Daoy (cell line): ENCODE measurements around the gene ANKRD34A. TPM values are rescaled to one million over a fixed set of nuclear protein-coding genes. Genes with fewer than 3 reads are reported as not detected.

Experiments
- DNase-seq: peaks from one replicate; pipeline ENCODE4 v3.0.0-alpha.2; 2015; ENCODE audit warnings: low read depth
- total RNA-seq: library from RNA; depleted of rRNA; stranded (reverse); fragments of >200 nt; shearing (Covaris generic); gene quantifications from 2 replicates; pipeline ENCODE4 v1.2.3, GENCODE V29; 2014

The ANKRD34A gene
- total RNA-seq, 1 experiment from 2014 or later: not detected

DNA sequence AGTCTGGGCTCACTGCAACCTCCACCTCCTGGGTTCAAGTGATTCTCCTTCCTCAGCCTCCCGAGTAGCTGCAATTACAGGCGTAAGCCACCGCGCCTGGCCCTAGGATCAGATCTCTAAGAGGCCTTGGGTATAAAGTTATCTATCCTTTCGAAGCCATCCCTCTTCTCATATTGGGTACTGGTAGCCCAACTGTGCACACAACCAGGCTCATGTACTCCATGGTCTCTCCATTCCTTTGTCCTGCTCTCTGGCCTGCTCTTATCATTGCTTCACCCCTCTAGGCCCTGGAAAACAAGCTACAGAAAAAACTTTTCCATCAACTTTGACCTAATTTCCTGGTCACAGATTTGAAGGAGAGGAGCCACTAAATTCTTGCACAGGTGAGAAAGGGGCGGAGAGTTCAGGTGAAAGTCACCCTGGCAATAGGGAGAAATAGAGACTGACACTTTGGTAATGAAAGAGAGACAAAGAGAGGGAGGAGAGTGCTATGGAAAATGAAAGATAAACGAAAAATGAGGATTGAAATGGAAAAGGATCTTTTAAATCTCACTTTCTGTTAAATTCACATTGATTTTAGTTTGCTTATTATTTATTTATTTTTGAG, 26.0 kb upstream of the ANKRD34A start:
- DNase-seq: no peak

DNA sequence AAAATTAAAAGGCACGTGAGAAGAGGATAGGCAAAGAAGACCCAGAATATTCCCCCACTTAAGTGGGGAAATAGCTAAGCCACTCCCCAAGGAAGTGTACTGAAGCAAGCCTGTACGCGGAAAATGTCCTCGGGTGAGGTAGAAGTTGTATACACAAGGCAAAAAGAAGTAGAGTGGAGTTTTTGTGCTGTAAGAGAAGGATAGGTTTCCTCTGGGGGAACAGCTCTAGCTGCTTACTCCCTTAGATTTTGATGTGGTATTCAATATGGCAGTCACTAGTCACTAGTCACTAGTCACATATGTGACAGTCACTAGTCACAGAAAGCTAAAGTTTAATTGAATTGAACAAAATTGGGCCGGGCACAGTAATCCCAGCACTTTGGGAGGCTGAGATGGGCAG, 24.4 kb upstream of the ANKRD34A start:
- no peak for DNase-seq

DNA sequence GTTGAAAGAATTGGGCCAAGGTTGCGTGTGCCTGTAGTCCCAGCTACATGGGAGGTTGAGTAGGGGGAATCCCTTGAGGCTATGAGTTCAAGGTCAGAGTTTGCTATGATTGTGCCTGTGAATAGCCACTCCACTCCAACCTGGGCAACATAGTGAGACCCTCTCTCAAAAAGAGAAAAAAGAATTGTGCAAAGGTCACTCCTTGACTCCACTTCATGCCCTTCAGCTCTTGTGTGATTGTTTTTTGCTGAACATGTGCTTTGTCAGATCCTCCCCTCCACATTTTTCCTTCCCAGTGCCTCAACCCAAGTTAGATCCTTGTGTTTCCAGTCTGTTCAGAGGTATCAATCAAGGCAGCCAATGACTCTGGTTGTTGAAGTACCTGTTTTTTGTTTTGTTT, 23.6 kb upstream of the ANKRD34A start:
- no peak for DNase-seq

DNA sequence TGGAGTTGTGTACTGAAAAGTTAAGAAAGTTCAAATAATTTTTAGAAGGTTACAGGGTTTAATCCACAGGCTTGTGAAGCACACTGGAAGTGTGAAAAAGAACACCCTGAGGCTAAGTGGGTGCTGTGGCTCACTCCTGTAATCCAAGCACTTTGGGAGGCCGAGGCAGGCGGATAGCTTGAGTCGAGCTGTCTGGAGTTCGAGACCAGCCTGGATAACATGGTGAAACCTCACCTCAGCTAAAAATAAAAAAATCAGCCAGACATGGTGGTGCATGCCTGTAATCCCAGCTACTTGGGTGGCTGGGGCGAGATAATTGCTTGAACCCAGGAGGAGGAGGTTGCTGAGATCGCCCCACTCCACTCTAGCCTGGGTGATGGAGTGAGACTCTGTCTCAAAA, 22.2 kb upstream of the ANKRD34A start:
- DNase-seq: no peak

DNA sequence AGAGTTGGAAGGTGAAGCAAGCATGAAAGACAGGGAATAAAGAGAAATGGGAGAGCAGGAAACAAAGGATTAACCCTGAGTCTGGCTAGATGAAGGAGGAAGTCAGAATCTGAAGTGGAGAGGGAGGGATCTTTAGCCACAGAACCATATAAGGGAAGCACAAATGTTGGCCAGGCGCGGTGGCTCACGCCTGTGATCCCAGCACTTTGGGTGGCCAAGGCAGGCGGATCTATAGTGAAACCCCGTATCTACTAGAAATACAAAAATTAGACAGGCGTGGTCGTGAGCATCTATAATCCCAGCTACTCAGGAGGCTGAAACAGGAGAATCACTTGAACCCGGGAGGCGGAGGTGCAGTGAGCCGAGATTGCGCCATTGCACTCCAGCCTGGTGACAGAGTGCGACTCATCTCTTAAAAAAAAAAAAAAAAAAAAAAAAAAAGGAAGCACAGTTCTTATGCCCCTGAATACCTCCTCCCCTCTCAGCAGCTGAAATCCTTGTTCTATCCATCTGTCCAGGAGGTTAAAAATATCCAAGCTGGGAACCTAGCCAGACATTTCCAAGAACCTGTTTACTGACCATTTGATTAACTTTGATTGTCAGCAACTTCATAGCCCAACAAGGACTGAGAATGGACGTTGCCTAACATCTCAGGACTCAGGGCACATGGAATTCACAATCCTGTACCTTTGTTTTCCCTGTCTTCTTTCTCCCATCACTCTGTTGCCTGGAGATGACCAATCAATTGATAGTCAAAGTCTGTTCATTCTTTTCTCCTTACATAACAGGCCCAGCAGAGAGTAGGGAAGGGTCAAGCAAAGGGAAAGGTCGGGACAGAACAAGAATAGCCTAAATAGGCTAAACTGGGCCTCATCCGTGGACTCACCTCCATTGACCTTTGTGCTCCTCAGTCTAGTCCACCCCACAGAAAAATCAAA, 21.4 kb upstream of the ANKRD34A start:
- peak; percentile 60 for DNase-seq

DNA sequence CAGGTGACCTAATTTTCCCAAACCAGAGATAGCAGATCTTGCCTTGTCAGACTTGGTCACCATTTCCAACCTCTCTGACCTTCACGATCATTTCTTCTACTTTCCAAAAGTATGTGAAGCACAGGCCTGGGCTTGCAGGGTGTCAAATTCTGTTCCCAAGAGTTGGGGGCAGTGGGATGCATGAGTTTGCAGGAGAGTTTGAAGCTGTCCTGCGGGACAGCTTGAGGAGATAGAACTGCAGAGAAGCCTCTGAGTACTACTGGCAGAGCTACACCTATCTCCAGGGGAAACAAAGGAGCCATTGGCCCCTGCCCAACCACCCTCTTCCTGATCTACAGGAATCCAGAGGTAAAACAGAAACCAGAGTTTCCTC, 20.7 kb upstream of the ANKRD34A start:
- DNase-seq: no peak

DNA sequence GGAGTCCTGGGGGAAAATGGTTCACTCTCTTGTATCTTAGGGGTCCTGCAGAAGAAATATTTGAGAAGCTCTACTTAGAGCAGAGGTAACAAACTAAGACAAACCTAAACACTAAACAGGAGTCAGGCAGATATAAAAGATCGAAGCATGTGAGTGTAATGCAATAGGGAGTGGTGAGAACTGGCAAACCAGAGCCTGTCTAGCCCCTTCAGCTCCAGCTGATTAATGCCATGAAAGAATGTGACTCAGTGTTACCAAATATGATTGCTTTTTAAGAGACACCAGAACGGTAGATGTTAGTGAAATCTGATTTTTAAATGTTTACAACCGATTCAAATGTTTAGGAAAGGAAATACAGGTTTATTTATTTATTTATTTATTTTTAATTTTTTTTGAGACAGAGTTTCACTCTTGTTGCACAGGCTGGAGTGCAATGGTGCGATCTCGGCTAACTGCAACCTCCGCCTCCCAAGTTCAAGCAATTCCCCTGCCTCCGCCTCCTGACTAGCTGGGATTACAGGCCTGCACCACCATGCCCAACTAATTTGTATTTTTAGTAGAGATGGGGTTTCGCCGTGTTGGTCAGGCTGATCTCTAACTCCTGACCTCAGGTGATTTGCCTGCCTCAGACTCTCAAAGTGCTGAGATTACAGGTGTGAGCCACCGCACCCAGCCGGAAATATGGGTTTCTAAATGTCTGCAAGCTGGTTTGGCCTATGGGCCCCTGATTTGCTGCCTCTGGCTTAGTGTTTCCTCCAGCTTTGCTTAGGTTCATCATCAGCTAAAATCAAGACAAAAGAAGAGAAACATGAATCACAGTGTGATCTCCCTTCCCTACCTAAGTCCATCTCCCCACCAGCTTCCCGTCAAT, 19.8 kb upstream of the ANKRD34A start:
- no peak for DNase-seq

DNA sequence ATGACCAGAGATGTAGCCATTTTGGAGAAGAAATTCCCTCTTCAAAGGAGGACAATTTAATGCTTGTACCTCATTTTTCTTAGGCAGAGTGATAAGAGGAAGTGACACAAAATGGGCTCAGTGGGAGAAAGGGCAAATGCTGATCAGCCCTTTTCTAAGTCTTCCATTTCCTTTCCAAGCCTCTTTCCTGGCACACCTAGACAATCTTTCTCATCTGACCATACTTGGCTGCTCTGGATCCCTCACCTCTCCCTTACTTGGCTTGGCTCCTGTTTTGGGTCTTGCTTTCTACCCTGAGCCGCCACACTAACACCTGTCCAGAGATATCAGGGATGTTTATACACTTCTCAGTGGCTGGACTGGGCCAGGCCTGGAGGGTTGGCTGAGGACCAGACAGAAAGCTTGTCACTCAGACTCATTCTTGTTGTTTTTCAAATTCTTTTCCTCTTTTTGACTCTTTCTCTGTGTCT, 18.9 kb upstream of the ANKRD34A start:
- peak; percentile 13 for DNase-seq

DNA sequence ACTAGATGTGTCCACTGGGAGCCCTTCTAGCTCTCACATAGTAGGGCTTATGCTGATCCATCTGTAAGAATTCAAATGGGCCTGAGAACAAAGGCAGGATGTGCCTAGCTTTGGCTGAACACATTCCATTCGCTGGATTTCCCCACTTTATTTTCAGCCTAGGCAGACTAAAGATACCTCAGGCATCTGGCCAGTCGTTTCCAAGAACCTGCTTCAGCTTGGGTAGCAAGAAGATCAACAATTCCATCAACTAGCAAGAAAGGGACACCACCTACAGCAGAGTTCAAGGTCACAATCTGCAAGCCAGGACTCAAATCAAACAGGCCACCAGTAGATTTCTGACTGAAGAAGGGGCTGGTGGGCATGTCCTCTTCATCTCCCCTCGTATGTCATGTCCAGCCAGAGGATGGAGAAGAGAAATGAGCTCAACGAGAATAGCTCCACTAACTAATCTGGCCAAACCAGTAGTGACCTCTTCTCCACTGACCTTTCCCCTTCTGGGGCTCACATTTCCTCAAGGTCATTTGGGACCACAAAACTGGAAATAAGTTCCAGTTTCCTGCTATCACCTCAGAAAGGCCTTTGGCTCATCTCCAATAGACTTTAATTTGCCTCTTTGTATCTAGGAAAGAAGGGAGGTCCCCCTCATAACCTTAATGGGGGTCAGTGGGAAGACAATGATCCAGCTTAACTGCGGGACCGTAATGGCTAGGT, 17.8 kb upstream of the ANKRD34A start:
- no peak for DNase-seq

DNA sequence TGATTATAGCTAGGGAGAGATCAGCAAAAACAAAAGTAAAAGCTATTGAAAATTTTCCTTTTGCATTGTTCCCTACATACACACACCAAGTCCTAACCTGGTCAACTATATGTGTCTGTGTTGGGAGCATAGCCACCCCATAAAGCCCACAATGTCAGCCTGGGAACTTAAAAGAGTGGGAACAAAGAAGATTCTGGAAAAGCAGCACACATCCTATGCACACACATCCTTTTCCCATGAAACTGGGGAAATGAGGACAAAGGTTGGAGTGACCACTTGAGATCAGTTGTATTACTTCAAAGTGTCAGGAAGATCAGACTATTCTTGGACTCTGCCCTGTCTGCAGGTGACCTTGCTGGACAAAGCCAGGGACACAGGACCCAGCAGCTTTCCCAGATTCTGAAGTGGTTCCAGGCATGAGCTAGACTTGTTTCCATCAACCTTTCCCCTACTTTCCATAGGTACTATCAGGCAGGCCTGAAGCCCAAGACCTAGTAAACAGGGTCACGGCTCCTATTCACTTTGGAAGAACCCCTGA, 16.2 kb upstream of the ANKRD34A start:
- no peak for DNase-seq

DNA sequence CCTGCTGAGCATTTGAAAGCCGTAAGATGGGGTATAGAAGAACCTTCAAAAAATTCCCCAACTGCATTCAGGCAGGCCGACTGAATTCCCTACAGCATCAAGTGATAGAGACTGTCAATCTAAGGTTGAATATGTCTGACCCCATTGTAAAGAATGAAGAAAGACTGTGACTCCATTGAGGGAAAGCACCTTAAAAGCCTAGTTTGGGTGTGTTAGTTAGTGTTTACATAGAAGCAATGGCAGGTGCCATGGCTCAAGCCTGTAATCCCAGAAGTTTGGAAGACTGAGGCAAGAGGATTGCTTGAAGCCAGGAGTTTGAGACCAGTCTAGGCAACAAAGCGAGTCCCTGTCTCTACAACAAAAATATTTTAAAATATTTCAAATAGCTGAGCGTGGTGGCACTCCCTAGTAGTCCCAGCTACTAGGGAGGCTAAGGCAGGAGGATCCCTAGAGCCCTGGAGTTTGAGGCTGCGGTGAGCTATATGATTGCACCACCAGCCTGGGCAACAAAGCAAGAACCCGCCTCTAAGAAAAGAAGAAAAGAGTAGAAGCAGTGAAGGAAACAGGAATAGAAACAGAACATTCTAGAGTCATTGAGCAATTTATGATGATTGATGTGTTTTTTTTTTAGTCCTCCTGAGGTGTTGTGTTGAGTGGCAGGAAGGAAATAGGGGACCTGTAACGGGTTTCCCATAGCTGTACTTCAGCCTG, 15.5 kb upstream of the ANKRD34A start:
- DNase-seq: no peak

DNA sequence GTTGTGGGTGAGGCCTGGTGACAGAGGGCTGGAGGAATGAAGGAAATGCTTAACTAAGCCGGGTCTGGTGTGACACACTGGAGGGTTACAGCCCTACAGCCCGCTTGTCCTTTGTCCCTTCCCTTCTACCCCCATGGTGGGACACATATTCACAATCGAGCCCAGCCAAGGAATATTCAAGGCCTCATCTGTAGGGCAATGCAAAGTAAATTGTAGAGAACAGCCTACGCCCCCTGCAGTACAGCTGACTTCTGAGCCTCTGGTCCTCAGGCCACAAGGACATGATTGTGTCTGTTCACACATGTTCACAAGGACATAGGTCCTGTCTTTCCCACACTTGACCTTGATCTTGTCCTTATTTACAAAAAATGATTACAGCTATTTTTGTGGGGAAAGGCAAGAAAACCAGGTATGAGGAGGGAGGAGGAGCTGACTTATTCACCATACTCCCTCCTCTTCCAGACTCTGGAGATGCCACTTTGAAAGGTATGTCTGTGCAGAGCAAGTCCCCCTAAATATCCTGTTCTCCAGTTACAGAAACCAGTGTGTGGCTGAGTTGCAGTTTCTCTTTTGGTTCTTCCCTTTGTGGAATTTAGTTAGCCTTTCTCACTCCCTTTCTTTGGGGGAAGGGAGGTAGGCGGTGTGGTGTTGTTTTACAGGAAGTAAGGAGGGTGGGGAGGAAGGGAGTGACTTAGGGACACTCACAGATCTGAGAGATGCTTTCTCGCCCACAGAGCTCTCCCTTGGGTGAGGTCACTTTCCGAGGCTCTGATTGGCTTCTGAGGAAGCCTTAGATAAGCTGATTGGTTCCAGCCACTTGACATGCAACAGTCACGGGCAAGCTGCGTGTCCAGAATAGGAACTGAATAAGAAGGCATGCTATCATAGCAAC, 14.7 kb upstream of the ANKRD34A start:
- DNase-seq: peak; percentile 98

DNA sequence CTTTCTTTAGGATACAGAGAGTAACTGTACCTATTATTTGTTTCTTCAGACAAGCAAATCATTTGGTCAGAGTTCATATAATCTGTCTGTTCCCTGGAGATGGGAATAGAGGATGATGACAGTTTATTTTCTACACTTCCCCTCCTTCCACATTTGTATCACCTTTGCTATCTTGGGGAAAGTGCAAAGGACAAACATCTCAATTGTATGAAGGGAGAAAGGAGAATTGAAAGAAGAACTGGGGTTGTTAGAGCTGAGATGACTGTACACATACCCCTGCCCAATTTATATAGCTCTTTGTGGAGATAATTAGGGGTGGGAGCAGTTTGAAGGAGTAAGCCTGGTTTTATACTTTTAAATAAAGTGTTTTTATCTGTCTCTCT, 14.1 kb upstream of the ANKRD34A start:
- DNase-seq: no peak

DNA sequence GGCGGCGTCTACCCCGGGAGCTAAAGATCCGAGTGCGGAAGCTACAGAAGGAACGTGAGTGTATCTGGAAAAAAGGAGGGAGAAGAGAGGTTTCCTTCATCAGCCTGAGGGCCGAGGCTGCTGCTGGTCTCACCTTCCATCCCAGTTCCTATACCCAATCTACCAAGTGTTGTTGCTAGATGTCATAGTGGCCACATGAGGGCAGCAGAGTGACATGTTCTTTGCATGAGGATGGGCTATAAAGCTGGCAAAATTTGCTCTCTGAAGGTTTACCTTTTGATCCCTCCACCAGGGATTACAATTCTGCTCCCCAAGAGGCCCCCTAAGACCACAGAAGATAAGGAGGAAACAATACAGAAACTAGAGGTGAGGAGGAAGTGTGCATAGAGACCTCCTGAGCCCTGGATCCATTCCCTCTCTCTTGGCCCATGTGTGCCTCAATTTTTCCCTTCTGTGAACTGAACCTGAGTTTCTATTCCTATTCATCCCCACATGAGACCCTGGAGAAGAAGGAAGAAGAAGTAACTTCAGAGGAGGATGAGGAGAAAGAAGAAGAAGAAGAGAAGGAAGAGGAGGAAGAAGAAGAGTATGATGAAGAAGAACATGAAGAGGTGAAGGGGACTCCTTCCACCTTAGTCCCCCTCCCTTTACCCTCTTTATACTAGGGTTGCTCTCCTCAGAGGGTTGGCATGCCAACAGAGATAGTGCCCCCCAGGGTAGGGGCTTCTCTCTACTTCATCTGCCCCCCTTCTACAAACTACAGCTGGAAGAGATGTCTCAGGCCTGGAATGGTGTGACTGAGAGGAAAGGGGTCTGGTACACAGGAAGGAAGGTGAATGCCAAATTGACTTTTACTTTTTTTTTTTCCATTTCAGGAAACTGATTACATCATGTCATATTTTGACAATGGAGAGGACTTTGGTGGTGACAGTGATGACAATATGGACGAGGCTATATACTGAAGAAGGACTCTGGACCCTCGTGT, 13.4 kb upstream of the ANKRD34A start:
- DNase-seq: peak; percentile 82

DNA sequence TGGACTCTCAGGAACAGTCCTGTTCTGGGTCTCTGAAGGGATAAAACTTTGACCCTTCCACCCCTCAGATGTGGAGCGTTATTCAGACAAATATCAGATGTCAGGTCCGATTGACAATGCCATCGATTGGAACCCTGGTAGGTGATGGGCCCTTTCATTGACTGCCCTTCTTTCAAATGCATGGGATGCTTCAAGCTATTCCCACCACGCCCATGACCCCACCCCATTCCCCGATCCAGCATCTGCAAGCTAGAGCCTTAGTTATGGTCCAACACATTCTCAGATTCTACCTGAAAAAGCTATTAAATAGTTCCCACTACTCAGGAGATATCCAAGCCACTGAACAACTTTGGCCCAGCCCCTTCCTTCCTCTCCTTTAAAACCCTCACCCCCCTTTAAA, 12.6 kb upstream of the ANKRD34A start:
- DNase-seq: no peak

DNA sequence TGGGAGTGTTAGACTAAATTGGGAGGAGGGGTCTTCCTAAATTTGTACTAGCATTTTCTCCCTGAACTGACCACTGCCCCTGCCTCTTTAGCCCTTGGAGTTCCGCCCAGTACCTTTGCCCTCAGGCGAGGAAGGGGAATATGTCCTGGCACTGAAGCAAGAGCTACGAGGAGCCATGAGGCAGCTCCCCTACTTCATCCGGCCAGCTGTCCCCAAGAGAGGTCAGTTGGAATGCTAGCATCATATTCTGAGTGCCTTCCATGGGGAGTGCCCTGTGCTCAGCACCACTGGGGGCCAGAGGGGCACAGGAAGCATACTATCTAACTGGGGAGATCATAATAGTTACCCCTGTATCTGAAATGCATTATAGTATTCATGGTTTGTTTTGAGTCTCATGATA, 10.8 kb upstream of the ANKRD34A start:
- DNase-seq: no peak

DNA sequence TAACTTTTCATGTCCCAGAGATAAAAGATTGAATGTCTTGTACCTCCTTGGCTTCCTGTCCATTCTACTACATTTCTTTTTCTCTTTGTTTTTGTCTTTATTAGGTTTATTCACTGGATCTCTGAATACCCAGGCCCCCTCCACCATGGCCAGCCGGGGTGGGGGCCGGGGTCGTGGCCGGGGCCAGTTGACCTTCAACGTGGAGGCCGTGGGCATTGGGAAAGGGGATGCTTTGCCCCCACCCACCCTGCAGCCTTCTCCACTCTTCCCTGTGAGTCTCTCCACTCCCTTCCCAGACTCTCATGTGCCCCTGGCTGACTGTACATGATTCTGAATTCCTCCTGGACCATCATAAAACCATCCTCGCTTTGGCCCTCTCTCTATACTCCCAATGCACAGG, 10.3 kb upstream of the ANKRD34A start:
- no peak for DNase-seq

DNA sequence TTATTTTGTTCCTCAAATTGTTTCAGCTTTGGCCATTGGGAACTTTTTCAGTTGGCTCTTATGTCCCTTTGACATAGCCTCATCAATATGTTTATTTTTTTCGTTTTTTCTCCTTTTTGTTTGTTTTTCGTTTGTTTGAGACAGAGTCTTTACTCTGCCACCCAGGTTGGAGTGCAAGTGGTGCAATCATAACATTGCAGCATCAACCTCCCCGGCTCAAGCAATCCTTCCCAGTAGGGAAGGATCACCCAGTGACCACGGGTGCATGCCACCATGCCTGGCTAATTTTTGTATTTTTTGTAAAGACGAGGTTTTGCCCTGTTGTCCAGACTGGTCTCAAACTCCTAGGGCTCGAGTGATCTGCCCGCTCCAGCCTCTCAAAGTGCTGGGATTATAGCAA, 8.2 kb upstream of the ANKRD34A start:
- no peak for DNase-seq
